ENCODE data around the gene RCAN2. TPM values are rescaled to one million over a fixed set of nuclear protein-coding genes. Genes with fewer than 3 reads are reported as not detected.

The RCAN2 gene
- total RNA-seq, 4 donors from 2014 or later = 4.7 to 23.1 (median 6.6) TPM

- no peak for DNase-seq
- H3K27me3 ChIP-seq = no peaks in the 10 kb centered on the region
- H3K9me3 ChIP-seq = no peaks in the 10 kb centered on the region
- H3K4me3 ChIP-seq = no peak overlapping the region
- H3K4me1 ChIP-seq = no peaks in the 10 kb centered on the region
- no peak for TF ChIP-seq CTCF (IDR thresholded peaks at IDR 0.05)
- TF ChIP-seq POLR2A (IDR thresholded peaks at IDR 0.05) = no peak
- H3K36me3 ChIP-seq = no peaks in the 10 kb centered on the region
- no peak overlapping the region for H3K27ac ChIP-seq
These were observed 165.4 kb downstream of the RCAN2 start for GRCh38 chr6:46325561-46326530.

- no peaks in the 10 kb centered on the region for H3K9me3 ChIP-seq
- H3K4me3 ChIP-seq = no peak overlapping the region
- TF ChIP-seq POLR2A (IDR thresholded peaks at IDR 0.05) (no peak), CTCF (IDR thresholded peaks at IDR 0.05) (no peak)
- no peaks in the 10 kb centered on the region for H3K36me3 ChIP-seq
- no peaks in the 10 kb centered on the region for H3K4me1 ChIP-seq
- no peak for DNase-seq
- H3K27me3 ChIP-seq = no peaks in the 10 kb centered on the region
- no peak overlapping the region for H3K27ac ChIP-seq
These were observed 166.5 kb downstream of the RCAN2 start for GRCh38 chr6:46324706-46325105.

DNA sequence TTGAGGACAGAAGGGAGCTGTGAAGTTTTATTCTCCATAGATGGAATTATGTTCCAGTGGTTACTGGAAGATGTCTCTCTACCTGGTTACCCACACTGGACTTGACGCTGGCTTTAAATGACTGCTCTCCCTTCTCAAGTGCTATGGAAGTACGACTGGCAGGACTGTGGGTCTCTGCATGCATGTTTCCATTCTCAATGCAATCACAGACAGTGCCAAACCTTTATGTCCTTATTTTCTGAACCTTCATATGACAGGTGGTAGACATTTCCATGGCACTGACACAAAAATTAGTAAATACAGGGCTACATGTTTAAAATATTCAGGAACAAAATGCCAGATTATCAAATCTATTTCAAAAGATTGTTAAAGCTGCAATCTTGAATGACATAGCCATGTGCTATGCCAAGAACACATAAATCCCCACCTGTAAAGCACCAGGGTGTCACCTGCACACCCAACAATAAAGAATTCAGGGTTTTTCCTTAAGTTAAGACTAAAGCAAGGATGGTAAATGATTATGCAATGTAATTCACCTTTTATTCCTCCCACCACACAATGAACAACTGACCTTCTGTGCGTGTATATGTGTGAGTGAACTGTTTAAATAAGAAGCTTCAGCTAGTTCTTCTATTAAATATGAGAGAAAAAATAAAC lies 167.2 kb downstream of the RCAN2 start:
- TF ChIP-seq POLR2A (IDR thresholded peaks at IDR 0.05) (no peak), CTCF (IDR thresholded peaks at IDR 0.05) (no peak)
- DNase-seq = no peak
- H3K36me3 ChIP-seq = no peaks in the 10 kb centered on the region
- no peaks in the 10 kb centered on the region for H3K9me3 ChIP-seq
- H3K4me1 ChIP-seq = no peaks in the 10 kb centered on the region
- H3K27ac ChIP-seq = no peak overlapping the region
- no peak overlapping the region for H3K4me3 ChIP-seq
- H3K27me3 ChIP-seq = no peaks in the 10 kb centered on the region

GRCh38 chr6:46323312-46323965 lies 167.8 kb downstream of the RCAN2 start:
- H3K4me3 ChIP-seq = no peak overlapping the region
- TF ChIP-seq POLR2A (IDR thresholded peaks at IDR 0.05) (no peak), CTCF (IDR thresholded peaks at IDR 0.05) (no peak)
- H3K9me3 ChIP-seq = no peaks in the 10 kb centered on the region
- DNase-seq = no peak
- no peaks in the 10 kb centered on the region for H3K4me1 ChIP-seq
- H3K27ac ChIP-seq = no peak overlapping the region
- no peaks in the 10 kb centered on the region for H3K27me3 ChIP-seq
- H3K36me3 ChIP-seq = no peaks in the 10 kb centered on the region

DNA sequence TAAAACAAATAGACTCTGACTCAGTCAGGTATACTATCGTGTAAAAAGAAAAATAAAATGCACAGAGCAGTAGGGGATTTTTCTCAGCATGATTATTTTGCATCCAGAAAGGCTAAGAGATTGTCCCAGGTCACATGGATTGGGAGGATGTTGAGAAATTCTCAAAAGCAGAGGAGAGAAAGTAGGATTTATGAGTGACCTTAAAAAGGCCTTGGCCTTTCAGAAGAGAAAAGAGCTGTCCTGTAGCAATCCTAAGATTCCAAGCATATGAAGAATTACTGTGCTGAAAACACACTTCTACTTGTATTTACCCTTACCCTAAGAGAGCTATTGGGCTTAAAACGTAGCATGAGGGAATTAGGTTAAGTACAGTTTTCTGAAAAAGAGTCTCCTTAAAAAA lies 170.7 kb downstream of the RCAN2 start:
- Histone ChIP-seq H3K4me1 (no peaks in the 10 kb centered on the region), H3K27ac (no peak overlapping the region), H3K9me3 (no peaks in the 10 kb centered on the region), H3K4me3 (no peak overlapping the region), H3K36me3 (no peaks in the 10 kb centered on the region), H3K27me3 (no peaks in the 10 kb centered on the region)
- DNase-seq = no peak
- no peak for TF ChIP-seq POLR2A (IDR thresholded peaks at IDR 0.05)
- no peak for TF ChIP-seq CTCF (IDR thresholded peaks at IDR 0.05)
